Left renal cortex interstitium (tissue), 4 donors: Measurements from ENCODE around the gene STAG2. TPM values are rescaled to one million over a fixed set of nuclear protein-coding genes. Genes with fewer than 3 reads are reported as not detected.
"Not testable (repeated sequence)": the region's sequence is repeated elsewhere in the genome, so short reads cannot be mapped to it uniquely, and the experiment has no call there.

Experiments
- DNase-seq, 4 donors: peaks; one replicate each; pipeline ENCODE4 v3.0.0-alpha.2; 2013; ENCODE audit warnings: low read depth in 4 of 4, low spot score in 2 of 4, missing footprints in 1 of 4
- polyA plus RNA-seq, 4 donors: library from polyadenylated mRNA; unstranded; fragments of 120-200 nt; gene quantifications; one replicate each; pipeline ENCODE4 v1.2.1, GENCODE V29; 2013; ENCODE audit not compliant: insufficient read length in 4 of 4

STAG2 gene
- polyA plus RNA-seq, 4 donors: 108 to 127 (median 116) TPM

DNA sequence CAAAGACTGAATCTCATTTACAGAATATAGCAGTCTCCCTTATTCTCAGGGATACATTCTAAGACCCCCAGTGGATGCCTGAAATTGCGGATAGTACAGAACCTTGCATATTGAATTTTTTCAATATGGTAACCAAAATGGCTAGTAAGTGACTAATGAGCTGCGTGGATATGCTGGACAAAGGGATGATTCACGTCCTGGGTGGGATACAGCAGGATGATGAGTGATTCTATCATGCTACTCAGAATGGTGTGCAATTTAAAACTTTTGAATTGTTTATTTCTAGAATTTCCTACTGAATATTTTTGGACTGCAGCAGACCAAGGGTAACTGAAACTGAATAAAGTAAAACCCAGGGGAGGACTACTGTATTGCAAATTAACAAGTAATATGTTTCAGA, 66.7 kb downstream of the STAG2 start:
- no peak for DNase-seq

DNA sequence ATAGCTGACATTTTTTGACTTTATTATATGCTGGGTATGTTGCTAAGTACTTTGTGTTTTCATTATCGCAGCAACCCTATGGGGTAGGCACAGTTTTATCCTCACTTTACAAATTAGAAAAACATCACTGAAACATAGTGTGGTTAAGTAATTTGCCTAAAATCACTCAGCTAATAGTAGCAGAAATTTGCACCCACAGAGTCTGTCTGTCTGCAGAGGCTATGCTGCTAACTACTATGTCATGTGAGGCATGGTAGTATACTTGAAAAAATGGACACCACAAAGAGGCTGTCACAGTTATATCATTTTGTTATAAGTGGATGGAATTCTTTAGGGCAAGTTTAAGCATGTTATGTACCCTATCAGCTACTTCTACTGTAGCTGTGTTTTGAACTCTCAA, 69.0 kb downstream of the STAG2 start:
- no peak for DNase-seq

DNA sequence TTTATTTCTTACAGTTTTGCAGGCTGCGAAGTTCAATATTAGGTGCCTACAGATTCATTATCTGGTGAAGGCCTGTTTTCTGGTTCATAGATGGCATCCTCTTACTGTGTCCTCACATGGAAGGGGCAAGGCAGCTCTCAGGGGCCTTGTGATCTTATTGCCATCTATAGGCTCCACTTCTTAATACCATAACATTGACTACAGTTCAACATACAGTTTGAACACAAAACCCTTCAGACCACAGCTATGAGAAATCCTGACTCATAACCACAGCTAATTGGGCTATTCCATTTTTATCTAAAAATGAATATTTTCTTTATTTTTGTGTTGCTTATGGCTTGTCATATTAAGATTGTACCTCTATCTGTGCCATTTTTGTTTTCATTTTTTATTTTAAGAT, 72.3 kb downstream of the STAG2 start:
- no peak for DNase-seq

DNA sequence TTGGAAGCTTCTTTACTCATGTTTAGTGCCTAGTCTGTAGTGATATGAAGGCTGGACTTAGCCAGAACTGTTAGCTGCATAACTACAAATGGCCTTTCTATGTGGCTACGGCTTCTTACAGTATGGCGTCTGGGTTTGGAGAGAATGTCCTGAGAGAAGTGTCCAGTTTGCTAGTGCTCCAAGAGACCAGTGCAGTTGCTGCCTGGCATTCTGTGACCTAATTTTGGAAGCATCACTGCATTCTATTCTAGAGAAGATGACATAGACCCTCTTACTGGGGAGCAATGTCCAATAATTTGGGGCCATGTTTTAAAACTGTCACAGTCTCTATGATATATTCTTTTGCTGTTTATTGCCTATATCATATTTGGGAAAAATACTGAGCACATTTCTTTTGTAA, 74.2 kb downstream of the STAG2 start:
- no peak for DNase-seq

DNA sequence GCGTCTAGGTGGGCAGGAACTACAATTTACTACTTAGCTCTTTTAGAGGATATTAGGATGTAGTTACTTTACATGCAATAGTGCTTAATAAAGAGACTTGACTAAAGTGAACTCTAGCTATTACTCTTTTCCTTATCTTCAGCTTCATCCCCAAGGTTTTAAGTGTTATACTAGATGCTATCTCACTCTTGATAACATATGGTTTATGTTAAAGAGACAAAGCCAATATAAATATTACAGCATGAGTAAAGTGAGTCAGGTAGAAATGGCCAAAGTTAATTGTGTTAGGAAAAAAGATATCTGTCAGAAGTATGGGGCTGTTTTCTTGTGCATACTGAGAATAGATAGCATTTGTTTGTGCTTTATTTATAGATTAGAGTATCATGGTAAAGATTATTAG, 80.5 kb downstream of the STAG2 start:
- DNase-seq: no peak

DNA sequence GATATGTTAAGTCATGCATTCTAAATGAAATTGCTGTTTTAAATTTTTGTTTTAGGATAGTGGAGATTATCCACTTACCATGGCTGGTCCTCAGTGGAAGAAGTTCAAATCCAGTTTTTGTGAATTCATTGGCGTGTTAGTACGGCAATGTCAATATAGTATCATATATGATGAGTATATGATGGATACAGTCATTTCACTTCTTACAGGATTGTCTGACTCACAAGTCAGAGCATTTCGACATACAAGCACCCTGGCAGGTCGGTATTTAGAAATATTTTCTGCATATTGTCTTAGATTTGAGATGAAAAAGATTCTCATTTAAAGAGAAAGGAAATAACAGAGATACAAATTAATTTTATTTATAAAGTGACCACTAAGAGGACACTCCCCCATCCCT, 83.6 kb downstream of the STAG2 start:
- DNase-seq: no peak

DNA sequence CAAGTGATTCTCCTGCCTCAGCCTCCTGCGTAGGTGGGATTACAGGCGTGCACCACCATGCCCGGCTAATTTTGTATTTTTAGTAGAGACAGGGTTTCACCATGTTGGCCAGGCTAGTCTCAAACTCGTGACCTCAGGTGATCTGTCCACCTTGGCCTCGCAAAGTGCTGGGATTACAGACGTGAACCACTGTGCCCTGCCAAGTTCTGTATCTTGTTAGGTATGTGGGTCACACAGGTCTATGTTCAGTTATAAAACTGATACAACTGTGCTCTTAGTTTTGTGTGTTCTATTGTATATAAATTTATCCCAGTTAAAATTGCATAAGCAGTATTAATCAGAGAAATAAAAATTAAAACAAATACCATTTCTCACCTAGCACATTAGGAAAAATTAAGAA, 122.9 kb downstream of the STAG2 start:
- DNase-seq: not testable (repeated sequence)

DNA sequence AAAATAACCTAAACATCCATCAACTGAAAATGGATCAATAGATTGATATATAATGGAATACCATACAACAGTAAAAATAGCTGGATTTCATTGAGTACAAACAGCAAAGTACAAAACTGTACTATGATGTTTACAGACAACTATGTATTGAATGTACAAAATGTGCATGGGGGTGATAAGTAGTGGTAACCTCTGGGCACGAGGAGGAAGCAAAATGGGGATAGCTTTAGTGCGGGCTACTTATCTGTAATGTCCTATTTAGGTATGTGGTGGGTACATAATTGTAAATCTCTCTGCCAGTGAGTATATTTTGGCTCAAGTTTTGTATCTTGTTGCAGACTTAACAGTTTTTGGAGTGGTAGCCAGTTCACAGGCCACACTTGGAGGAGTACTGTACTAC, 123.6 kb downstream of the STAG2 start:
- DNase-seq: no peak

DNA sequence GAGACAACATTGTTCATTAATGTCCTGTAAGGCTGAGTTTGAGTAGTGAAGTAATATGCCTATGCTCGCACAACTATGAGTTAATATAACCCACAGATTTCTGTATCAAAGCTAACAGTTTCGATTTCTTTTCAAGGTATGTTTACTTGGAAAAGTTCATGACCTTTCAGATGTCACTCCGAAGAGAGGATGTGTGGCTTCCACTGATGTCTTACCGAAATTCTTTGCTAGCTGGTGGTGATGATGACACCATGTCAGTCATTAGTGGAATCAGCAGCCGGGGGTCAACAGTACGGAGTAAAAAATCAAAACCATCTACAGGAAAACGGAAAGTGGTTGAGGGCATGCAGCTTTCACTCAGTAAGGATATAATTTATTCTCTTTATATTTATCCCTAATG, 124.9 kb downstream of the STAG2 start:
- DNase-seq: no peak

DNA sequence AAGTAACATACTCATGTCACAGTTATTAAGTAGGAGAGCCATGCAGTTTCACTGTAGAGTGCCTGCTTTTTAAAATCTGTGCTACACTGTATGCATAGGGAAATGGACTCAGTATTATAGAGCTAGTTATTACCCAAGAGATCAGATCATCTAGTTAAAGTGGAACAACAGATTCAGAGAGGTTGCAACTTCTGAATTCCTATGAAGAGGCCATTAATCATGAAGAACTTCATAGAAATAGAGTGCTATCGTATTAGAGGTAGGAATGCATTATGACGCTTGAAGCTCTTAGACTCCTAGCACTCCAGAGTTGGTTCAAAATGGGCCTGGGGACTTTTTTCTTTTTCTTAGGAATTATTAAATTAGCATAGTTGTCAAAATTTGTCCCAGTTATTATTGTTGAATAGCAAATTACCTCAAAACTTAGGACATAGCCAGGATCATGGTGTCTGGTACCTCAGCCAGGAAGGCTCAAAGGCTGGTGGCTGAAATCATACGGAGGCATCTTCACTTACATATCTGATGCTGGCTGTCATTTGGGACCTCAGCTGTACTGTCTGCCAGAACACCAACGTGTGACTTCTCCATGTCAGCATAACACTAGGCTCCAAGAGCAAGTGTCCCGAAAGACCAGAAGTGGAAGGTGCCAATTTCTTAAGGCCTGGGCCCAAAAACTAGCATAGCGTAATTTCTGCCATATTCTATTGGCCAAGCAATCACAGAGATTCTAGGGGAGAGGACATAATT, 125.7 kb downstream of the STAG2 start:
- DNase-seq: no peak

DNA sequence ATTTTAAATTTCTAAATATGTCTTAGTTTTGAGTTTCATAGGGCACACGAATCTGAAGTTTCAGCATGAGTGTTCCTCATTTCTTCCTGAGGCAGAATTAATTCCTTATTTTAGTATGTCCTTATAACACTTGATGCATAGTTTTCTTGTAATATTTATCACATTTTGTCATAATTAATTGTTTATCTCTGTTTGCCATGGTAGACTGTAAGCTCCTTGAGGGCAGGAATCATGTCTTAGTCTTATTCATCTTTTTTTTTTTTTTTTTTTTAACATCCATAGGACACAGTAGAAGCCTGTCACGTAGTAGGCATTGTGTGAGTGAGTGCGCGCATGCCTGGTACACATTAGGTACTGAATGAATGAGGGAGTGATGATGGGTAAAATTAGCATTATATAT, 131.7 kb downstream of the STAG2 start:
- DNase-seq: no peak

DNA sequence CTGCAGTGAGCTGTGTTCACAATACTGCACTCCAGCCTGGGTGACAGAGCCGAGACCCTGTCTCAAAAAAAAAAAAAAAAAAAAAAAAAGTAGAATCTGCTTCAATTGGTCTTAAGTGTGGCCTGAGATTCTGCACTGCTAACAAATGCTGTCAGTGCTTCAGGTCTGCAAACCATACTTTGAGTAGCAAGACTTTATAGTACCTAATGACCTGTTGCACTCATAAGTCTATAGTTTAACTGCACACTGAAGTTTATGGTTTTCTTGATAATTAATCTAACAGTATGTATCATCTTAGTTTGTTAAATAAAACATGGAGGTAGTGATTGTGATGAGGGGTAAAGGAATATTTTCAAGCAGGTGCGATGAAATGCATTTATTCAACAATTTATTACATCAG, 135.6 kb downstream of the STAG2 start:
- DNase-seq: no peak

DNA sequence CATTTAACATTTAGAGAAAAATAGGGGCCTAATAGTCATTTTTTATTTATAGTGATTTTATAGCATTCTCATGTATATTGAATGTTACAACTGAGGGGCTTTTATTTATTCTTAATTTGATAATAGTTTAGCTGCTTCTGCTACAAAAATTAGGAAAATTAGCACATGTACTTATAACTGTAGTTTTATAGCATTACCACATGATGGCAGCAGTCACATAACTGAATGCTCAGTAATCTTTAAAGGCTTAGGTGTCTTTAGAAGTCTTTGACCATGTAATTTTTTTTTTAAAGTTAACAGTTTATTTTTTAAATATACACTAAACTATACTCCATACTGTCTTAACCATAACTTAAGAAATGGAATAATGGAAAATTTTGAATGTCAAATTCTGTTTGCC, 136.6 kb downstream of the STAG2 start:
- DNase-seq: no peak

DNA sequence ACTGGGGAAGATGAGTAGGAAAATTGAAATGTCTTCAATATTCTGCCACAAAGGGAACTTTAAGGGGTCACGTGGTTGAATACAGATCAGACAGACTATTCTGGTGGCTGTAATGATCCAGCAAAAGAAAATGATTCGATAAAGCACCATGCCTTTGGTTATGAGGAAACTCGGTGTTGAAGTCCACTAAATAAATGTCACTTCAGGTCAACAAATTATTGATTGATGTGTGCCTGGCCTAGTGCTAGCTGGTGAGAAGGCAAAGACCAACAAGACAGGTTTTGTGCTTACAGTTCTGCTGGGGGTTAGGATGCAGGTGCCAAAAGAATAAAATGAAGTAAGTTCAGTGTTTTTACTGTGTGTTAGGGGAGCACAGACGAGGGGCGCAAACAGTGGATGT, 142.5 kb downstream of the STAG2 start:
- DNase-seq: no peak

DNA sequence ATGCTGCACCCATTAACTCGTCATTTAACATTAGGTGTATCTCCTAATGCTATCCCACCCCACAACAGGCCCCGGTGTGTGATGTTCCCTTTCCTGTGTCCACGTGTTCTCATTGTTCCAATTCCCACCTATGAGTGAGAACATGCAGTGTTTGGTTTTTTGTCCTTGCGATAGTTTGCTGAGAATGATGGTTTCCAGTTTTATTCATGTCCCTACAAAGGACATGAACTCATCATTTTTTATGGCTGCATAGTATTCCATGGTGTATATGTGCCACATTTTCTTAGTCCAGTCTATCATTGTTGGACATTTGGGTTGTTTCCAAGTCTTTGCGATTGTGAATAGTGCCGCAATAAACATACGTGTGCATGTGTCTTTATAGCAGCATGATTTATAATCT, 143.0 kb downstream of the STAG2 start:
- not testable (repeated sequence) for DNase-seq

DNA sequence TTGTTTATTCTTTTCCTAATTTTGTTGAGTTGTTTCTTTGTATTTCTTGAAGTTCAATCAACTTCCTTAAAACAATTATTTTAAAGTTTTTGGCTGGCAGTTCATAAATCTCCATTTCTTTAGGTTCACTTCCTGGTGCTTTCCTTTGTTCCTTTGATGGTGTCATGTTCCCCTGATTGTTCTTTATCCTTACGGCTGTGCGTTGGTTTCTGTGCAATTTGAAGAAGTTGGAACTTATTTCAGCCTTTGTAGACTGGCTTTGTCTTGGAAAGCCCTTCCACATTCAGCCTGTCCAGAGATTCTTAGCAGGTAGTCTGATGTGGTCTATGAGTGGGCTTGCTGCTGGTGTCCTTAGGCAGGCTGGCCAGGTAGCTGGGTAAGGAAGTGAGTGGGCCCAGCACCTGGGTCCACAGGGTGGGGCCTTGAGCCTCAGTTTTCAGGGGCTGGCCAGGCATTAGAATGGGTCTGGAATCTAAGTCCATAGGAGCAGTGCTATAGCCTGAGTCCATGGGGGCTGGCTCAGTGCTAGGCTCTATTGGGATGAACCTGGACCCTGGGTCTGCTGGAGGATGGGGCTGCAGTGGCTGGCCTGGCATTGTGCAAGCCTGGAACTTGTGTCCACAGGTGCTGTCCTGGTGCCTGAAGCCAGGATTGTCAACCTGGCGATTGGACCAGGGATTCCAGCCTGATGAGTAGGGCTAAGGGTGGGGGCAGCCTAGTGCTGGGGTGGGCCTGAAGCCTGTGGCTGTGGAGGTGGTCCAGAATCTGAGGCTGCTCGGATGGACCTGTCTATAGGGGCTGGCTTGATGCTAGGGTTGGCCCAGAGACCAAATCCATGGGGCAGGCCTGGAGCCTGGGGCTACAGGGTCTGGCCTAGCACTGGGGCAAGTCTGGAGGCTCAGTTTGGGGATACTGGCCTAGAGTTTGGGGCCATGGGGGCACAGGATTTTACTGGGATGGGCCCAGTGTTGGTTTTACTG, 152.4 kb downstream of the STAG2 start:
- DNase-seq: no peak

DNA sequence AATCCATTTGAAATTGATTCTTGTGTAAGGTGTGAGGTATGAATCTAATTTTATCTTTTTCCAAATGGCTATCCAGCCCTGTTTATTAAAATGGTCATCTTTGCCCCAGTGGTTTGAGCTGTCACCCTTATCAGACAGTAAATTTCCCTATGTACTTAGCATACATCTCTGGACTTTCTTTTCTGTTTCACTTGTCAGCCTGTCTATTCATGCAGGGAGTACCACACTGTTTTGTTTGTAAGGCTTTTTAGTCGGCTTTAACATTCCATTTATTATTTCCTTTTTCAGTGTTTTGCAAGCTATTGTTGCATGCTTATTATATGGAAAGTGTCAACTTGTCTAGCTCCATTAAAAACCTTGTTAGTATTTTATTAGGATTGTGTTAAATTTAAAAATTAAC, 155.8 kb downstream of the STAG2 start:
- DNase-seq: no peak

DNA sequence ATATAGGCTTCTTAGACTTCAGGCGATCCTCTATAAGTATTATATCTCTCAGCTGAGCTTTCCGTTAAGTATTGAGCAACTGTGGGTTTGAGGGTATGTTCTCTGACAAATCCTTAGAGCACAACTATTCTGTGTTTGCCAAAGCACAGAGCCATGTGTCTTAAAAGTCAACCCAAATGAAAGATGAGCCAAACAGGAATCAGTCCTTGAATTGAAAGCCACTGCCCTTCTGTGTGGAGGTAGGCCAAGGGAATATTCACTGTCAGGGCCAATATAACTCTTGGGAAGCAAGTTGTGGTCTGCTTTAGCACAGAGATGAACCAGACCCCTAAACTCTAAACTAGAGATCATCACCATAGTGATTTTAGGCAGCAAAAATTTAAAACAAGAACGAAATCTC, 164.0 kb downstream of the STAG2 start:
- no peak for DNase-seq

DNA sequence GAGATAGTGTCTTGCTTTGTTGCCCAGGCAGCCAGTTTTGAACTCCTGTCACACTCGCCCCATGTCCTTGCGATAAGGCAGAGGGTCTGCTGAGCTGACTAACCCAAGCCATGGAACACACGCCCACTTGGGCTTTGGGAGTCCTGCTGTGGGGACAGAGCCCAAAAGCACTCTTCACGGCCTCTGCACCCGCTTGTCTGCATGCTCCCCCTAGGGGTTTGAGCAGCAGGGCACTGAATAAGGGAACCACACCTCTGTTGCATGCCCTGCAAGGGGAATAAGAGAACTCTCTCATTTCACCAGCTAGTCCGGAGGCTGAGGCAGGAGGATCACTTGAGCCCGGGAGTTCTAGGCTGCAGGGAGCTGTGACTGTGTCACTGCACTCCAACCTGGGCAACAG, 166.0 kb downstream of the STAG2 start:
- DNase-seq: no peak

DNA sequence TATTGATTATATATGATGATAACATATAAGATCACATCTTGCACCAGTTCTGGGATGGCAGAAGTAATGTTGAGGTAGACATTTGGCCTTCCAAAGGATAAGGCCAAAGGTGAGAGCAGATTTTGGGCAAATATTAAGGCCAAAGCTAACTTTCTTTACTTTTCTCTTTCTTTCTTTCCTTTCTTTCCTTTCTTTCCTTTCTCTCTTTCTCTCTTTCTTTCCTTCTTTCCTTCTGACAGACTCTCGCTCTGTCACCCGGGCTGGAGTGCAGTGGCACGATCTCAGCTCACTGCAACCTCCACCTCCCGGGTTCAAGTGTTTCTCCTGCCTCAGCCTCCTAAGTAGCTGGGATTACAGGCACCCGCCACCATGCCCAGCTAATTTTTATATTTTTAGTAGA, 170.9 kb downstream of the STAG2 start:
- DNase-seq: not testable (repeated sequence)

DNA sequence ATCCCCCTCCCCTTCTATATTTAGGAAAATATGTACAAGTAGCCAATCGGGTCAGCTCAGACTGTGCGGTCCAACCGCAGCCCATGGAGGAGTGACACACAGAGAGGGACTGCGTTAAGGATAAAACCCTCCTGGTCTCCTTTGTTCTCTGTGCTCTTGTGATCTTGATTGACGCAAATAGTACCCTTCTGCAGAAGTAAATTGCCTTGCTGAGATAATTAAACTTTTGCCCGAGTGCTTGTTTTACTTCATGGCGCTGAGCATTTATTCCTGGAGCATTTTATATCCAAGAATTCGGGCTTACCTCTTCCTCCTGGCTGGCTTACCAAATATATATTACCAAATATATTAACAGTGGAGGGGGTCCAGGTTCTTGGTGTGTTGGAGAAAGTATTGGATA, 184.2 kb downstream of the STAG2 start:
- DNase-seq: no peak

DNA sequence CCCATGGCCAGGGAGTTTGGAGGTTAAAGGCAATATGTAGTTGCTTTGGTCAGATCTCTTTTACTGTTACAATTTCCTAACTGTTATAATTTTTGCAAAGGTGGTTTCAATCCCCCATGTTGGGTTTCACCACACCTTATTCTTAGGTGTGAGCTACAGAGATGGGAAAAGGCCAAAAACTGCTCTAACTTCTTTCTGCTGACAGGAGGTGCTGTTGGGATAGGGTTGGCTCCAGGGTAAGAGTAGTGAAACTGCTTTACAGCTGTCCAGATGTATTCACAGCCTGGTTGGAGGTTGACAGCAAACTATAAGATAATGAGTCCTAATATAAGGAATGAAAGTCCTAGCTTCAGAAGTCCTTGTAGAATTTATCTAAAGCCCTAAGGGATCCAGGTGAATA, 189.7 kb downstream of the STAG2 start:
- no peak for DNase-seq
